B cell (primary cell): ENCODE results near the gene UGT1A5. TPM values are rescaled to one million over a fixed set of nuclear protein-coding genes. Genes with fewer than 3 reads are reported as not detected.

ENCODE experiments used
- ATAC-seq: fragments of 200-7000 bp; cut with Tn5 transposase; one replicate; pipeline ENCODE4 v1.10.0; 2021; ENCODE audit warnings: low read depth, mild to moderate bottlenecking, moderate number of reproducible peaks, moderate library complexity
- CTCF ChIA-PET: fragments of 350-600 bp; sonication (Branson Sonifier 250); formaldehyde crosslinking; loops from one replicate; lab custom pipeline; 2021; ENCODE audit warnings: antibody characterized with exemption, inconsistent platforms; lab: Charles Lee
- POLR2A ChIA-PET: fragments of 350-600 bp; sonication (Branson Sonifier 250); formaldehyde crosslinking; loops from one replicate; lab custom pipeline; 2021; ENCODE audit warnings: antibody characterized with exemption; lab: Charles Lee
- DNase-seq: peaks from one replicate; pipeline ENCODE4 v3.0.0; 2013
- H2AFZ ChIP-seq: 2 replicates; pipeline ENCODE4 v1.6.1; 2012; ENCODE audit warnings: mild to moderate bottlenecking, low read depth, low read length; ENCODE audit not compliant: insufficient read depth, poor library complexity, severe bottlenecking
- H3K27ac ChIP-seq, 2 donors: 1 replicate in 1 of 2; 2 replicates in 1 of 2; pipeline ENCODE4 v1.5.1; 2012 to 2013; ENCODE audit warnings: low read length in 2 of 2, mild to moderate bottlenecking in 2 of 2, moderate library complexity in 1 of 2
- H3K27me3 ChIP-seq, 4 experiments: fragments of 200-600 bp in 1 of 4; sonication (generic) in 1 of 4; replicated peaks in 1 of 4; 1 replicate in 2 of 4; 2 replicates in 2 of 4; pipeline versions ENCODE4 v1.6.1 to v1.7.0; 2013 to 2016; ENCODE audit warnings: low read length in 3 of 4, mild to moderate bottlenecking in 2 of 4, mixed read lengths in 1 of 4, moderate library complexity in 1 of 4; ENCODE audit not compliant: insufficient read depth in 4 of 4, control insufficient read depth in 3 of 4; ENCODE audit errors: control extremely low read depth in 1 of 4
- H3K36me3 ChIP-seq, 2 experiments: replicated peaks in 1 of 2; 1 replicate in 1 of 2; 2 replicates in 1 of 2; pipeline versions ENCODE4 v1.6.1 to v1.7.1; 2013; ENCODE audit warnings: low read length in 1 of 2; ENCODE audit not compliant: insufficient read depth in 2 of 2, control insufficient read depth in 1 of 2; ENCODE audit errors: control extremely low read depth in 1 of 2, extremely low read depth in 1 of 2
- H3K4me1 ChIP-seq, 2 donors: fragments of 200-600 bp in 1 of 2; sonication (generic) in 1 of 2; 1 replicate in 1 of 2; 2 replicates in 1 of 2; pipeline versions ENCODE4 v1.5.1 to v1.6.1; 2013 to 2017; ENCODE audit warnings: low read length in 2 of 2; ENCODE audit not compliant: control insufficient read depth in 2 of 2, insufficient read depth in 2 of 2
- H3K4me2 ChIP-seq: replicated peaks from 2 replicates; pipeline ENCODE3; 2012; ENCODE audit warnings: mild to moderate bottlenecking, low read depth, low read length; ENCODE audit not compliant: poor library complexity, severe bottlenecking
- H3K4me3 ChIP-seq, 5 experiments: fragments of 200-600 bp in 1 of 5; sonication (generic) in 1 of 5; 1 replicate in 3 of 5; 2 replicates in 2 of 5; pipeline versions ENCODE4 v1.5.1 to v1.7.0; 2011 to 2016; ENCODE audit warnings: low read length in 4 of 5, mild to moderate bottlenecking in 4 of 5, low read depth in 2 of 5, control low read depth in 1 of 5, moderate library complexity in 1 of 5; ENCODE audit not compliant: insufficient read depth in 1 of 5; ENCODE audit errors: control extremely low read depth in 1 of 5, extremely low read depth in 1 of 5
- H3K79me2 ChIP-seq: fragments of 200-600 bp; sonication (generic); one replicate; pipeline ENCODE4 v1.6.0; 2016; ENCODE audit warnings: low read length; ENCODE audit not compliant: control insufficient read depth, insufficient read depth
- H3K9ac ChIP-seq: fragments of 200-600 bp; sonication (generic); 2 replicates; pipeline ENCODE4 v1.6.1; 2017; ENCODE audit warnings: mild to moderate bottlenecking, low read length, moderate library complexity
- H3K9me3 ChIP-seq, 3 donors: one replicate each; pipeline versions ENCODE4 v1.6.1 to v1.7.1; 2013; ENCODE audit warnings: low read length in 2 of 3; ENCODE audit not compliant: control insufficient read depth in 2 of 3, insufficient read depth in 1 of 3; ENCODE audit errors: control extremely low read depth in 1 of 3
- H4K20me1 ChIP-seq: 2 replicates; pipeline ENCODE4 v1.6.0; 2012; ENCODE audit warnings: mild to moderate bottlenecking, low read length; ENCODE audit not compliant: insufficient read depth, control insufficient read depth, poor library complexity, severe bottlenecking
- H3K27ac Mint-ChIP-seq: one replicate; pipeline ENCODE4 v1.8.0; 2021; ENCODE audit warnings: mixed read lengths
- H3K27me3 Mint-ChIP-seq: one replicate; pipeline ENCODE4 v1.8.0; 2021; ENCODE audit warnings: mixed read lengths
- H3K4me1 Mint-ChIP-seq: one replicate; pipeline ENCODE4 v1.8.0; 2021; ENCODE audit warnings: mixed read lengths
- H3K4me3 Mint-ChIP-seq: one replicate; pipeline ENCODE4 v1.8.0; 2021; ENCODE audit warnings: mixed read lengths
- H3K9me3 Mint-ChIP-seq: one replicate; pipeline ENCODE4 v1.8.0; 2022; ENCODE audit warnings: mixed read lengths; ENCODE audit not compliant: insufficient read depth
- CTCF ChIP-seq: fragments of 200-600 bp; IDR thresholded peaks from one replicate; pipeline ENCODE4 v1.8.0; 2022; ENCODE audit warnings: antibody characterized with exemption, mild to moderate bottlenecking
- EZH2 ChIP-seq: IDR thresholded peaks from 2 replicates; pipeline ENCODE4 v1.6.1; 2012; ENCODE audit warnings: borderline replicate concordance, low read depth, mild to moderate bottlenecking, moderate library complexity, low read length; ENCODE audit not compliant: insufficient read depth, poor library complexity, severe bottlenecking
- WGBS: methylation state at CpG from one replicate; pipeline ENCODE4 v1.1.5; 2013; ENCODE audit warnings: missing lambda C conversion rate; ENCODE audit not compliant: insufficient coverage; 5-methylcytosine and 5-hydroxymethylcytosine counted together
- intact Hi-C: fragments of 100-400 bp; cut with micrococcal nuclease; formaldehyde crosslinking; loops from one replicate; pipeline ENCODE4 v1.10.0; 2022
- polyA minus RNA-seq: library from RNA; depleted of rRNA, polyadenylated mRNA; stranded (reverse); fragments of >200 nt; gene quantifications from 2 replicates; pipeline ENCODE4 v1.2.3, GENCODE V29; 2012
- polyA plus RNA-seq: library from polyadenylated mRNA; depleted of rRNA; stranded (reverse); fragments of >200 nt; gene quantifications from 2 replicates; pipeline ENCODE4 v1.2.3, GENCODE V29; 2012
- total RNA-seq, 2 donors: library from RNA; stranded (reverse); fragments of 120-200 nt in 1 of 2; gene quantifications; 1 replicate in 1 of 2; 2 replicates in 1 of 2; pipeline versions ENCODE4 v1.2.3 to v1.2.4, GENCODE V29; 2013 to 2022

Gene UGT1A5
- total RNA-seq = not detected in 2 replicates
- not detected for total RNA-seq (2013)
- not detected in 2 replicates for polyA plus RNA-seq
- 0.07 TPM in 1 of 2 replicates, not detected in the other for polyA minus RNA-seq

- no peak within 1 kb of the TSS for H3K27ac Mint-ChIP-seq
- H2AFZ ChIP-seq = no peak within 1 kb of the TSS
Observed at GRCh38 chr2:233712611-233713261, at the start of gene UGT1A5. UGT1A5 (plus strand) TSS chr2:233712907; CDS start chr2:233712992, 85 bp downstream.

More at GRCh38 chr2:233712611-233713261, at the start of gene UGT1A5:
- Histone ChIP-seq H3K79me2 (no peaks in the 10 kb centered on the region), H3K4me2 (no peak within 1 kb of the TSS), H4K20me1 (no peaks in the 10 kb centered on the region), H3K9me3 (no peaks in the 10 kb centered on the region), H3K27me3 (peaks cover 0 to 8% (median 0%) of the 10 kb centered on the region in 4 experiments), H3K4me3 (no peak within 1 kb of the TSS), H3K9ac (no peak within 1 kb of the TSS), H3K4me1 (no peaks in the 10 kb centered on the region), H3K27ac (no peak within 1 kb of the TSS), H3K36me3 (no peaks in the 10 kb centered on the region)
- POLR2A ChIA-PET = no interaction called here
- CTCF ChIA-PET = interaction anchor here (1.4 to 2.5 kb wide), 4 partner anchors 264 to 312 kb away, joined by 5 to 9 read pairs (median 7); no protein-coding TSS in a partner anchor
- Mint-ChIP-seq H3K4me3 (no peak within 1 kb of the TSS), H3K4me1 (peaks cover 3% of the 10 kb centered on the region), H3K9me3 (no peaks in the 10 kb centered on the region), H3K27me3 (peaks cover 26% of the 10 kb centered on the region)
- DNase-seq (no peak), ATAC-seq (no peak)
- TF ChIP-seq CTCF (no peak), EZH2 (no peak)
- WGBS = 86% methylated on average over 13 of the region's 14 CpGs
- intact Hi-C loops = no loop called here
